ENCODE data around the gene DNASE1L2.
"Not testable (repeated sequence)": the region's sequence is repeated elsewhere in the genome, so short reads cannot be mapped to it uniquely, and the experiment has no call there.

The DNASE1L2 gene

GRCh38 chr16:2226245-2226793 lies 9.9 kb upstream of the DNASE1L2 start:
- DNase-seq = no peak

GRCh38 chr16:2226918-2227317 lies 9.3 kb upstream of the DNASE1L2 start:
- no peak for DNase-seq

GRCh38 chr16:2228161-2228824 lies 8.0 kb upstream of the DNASE1L2 start:
- DNase-seq = no peak

- DNase-seq = no peak
Observed at GRCh38 chr16:2229091-2229490, 7.2 kb upstream of the DNASE1L2 start.

GRCh38 chr16:2229632-2230250 lies 6.5 kb upstream of the DNASE1L2 start:
- DNase-seq = no peak

GRCh38 chr16:2230376-2230775 lies 5.9 kb upstream of the DNASE1L2 start:
- DNase-seq = no peak

- no peak for DNase-seq
Observed at GRCh38 chr16:2231016-2231931, 5.0 kb upstream of the DNASE1L2 start.

- DNase-seq = no peak
Observed at GRCh38 chr16:2232094-2232990, 3.9 kb upstream of the DNASE1L2 start.

GRCh38 chr16:2233046-2233775 lies 3.0 kb upstream of the DNASE1L2 start:
- no peak for DNase-seq

- no peak for DNase-seq
Observed at GRCh38 chr16:2233872-2234812, 2.1 kb upstream of the DNASE1L2 start.

GRCh38 chr16:2234813-2235170 lies 1.5 kb upstream of the DNASE1L2 start:
- DNase-seq = no peak

- no peak for DNase-seq
Observed at GRCh38 chr16:2235234-2235651, 1.0 kb upstream of the DNASE1L2 start.

- no peak for DNase-seq
Observed at GRCh38 chr16:2235695-2236336, 428 bp upstream of the DNASE1L2 start.

- no peak for DNase-seq
Observed at GRCh38 chr16:2237102-2237482, 848 bp downstream of the DNASE1L2 start.

GRCh38 chr16:2237493-2238149 lies 1.4 kb downstream of the DNASE1L2 start:
- no peak for DNase-seq

GRCh38 chr16:2238150-2238837 lies 2.0 kb downstream of the DNASE1L2 start:
- no peak for DNase-seq

- no peak for DNase-seq
Observed at GRCh38 chr16:2238838-2239675, 2.8 kb downstream of the DNASE1L2 start.

- DNase-seq = not testable (repeated sequence)
Observed at GRCh38 chr16:2240331-2240730, 4.1 kb downstream of the DNASE1L2 start.
